Measurements from ENCODE around the gene CTDP1. TPM values are rescaled to one million over a fixed set of nuclear protein-coding genes. Genes with fewer than 3 reads are reported as not detected.

Gene CTDP1, protein sequence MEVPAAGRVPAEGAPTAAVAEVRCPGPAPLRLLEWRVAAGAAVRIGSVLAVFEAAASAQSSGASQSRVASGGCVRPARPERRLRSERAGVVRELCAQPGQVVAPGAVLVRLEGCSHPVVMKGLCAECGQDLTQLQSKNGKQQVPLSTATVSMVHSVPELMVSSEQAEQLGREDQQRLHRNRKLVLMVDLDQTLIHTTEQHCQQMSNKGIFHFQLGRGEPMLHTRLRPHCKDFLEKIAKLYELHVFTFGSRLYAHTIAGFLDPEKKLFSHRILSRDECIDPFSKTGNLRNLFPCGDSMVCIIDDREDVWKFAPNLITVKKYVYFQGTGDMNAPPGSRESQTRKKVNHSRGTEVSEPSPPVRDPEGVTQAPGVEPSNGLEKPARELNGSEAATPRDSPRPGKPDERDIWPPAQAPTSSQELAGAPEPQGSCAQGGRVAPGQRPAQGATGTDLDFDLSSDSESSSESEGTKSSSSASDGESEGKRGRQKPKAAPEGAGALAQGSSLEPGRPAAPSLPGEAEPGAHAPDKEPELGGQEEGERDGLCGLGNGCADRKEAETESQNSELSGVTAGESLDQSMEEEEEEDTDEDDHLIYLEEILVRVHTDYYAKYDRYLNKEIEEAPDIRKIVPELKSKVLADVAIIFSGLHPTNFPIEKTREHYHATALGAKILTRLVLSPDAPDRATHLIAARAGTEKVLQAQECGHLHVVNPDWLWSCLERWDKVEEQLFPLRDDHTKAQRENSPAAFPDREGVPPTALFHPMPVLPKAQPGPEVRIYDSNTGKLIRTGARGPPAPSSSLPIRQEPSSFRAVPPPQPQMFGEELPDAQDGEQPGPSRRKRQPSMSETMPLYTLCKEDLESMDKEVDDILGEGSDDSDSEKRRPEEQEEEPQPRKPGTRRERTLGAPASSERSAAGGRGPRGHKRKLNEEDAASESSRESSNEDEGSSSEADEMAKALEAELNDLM
- total RNA-seq: 20.7 and 21.3 TPM in 2 replicates

DNA sequence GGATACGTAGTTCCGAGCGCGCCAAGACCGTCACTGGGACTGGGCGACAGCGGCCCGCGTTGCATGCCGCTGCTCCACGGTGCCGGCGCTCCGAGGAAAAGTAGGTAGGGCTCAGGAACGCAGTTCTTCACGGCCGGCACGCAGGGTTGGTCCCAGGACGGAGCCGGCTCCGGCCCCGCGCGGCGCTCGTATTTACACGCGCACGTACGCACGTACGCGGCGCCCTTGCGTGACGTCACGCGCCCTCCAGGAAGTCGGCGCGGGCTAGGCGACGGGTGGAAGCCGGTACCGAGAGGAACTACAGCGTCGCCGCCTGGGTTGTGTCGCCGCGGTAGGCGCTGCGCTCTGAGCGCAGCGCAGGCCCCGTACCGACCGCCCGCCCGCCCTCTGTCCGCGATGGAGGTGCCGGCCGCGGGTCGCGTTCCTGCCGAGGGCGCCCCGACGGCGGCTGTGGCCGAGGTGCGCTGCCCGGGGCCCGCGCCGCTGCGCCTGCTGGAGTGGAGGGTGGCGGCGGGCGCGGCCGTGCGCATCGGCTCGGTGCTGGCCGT is at the start of gene CTDP1:
TSS of gene CTDP1 (plus strand) at position 252 of the 548 bp plus-strand sequence. CDS start at position 397, 145 bp downstream.
- TF ChIP-seq, protein P1, sequence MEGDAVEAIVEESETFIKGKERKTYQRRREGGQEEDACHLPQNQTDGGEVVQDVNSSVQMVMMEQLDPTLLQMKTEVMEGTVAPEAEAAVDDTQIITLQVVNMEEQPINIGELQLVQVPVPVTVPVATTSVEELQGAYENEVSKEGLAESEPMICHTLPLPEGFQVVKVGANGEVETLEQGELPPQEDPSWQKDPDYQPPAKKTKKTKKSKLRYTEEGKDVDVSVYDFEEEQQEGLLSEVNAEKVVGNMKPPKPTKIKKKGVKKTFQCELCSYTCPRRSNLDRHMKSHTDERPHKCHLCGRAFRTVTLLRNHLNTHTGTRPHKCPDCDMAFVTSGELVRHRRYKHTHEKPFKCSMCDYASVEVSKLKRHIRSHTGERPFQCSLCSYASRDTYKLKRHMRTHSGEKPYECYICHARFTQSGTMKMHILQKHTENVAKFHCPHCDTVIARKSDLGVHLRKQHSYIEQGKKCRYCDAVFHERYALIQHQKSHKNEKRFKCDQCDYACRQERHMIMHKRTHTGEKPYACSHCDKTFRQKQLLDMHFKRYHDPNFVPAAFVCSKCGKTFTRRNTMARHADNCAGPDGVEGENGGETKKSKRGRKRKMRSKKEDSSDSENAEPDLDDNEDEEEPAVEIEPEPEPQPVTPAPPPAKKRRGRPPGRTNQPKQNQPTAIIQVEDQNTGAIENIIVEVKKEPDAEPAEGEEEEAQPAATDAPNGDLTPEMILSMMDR (IDR thresholded peaks at IDR 0.05; ENCODE audit: insufficient read depth, low read depth, low read length): no peak
- peak within 1 kb of the TSS; percentile 90 for H3K4me3 ChIP-seq (ENCODE audit: low read depth, low read length)
- peak; percentile 95 for DNase-seq (ENCODE audit: low read depth)

DNA sequence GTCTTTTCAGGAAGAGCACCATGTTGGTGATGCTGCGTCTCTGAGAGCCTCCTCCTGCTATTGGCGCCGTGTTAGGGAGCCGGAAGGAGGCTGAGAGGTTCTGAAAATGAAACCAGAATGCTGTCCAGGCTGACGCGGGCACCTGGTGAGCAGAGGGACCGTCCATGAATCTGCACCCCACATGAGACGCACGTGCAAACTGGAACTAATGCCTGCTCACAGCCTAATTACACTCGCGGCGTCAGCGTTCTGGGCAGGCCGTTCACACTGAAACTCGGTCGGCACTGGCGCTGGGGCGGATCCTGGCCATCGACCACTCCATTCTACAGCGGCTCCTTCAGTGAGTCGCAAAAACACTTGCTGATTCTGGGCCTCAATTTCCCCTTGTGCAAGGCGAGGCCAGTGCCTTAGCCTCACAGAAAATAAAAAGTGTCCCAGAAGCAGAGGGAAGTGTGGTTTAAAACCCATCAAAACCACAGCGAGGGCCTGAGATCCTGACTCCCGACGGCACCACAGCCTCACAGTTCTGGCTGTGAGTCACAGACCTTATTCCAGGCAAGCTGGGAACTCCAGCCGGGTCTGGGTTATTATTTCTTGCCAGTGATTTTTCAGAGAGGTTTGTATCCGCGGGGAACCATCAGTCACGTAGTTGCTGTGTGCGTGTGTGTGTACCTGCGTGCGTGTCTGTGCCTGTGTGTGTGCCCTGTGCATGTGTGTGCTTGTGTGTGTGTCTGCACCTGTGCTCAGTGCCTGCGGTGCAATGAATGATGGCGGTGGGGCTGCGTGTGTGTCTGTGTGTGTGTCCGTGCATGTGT is 49.1 kb upstream of the CTDP1 start:
- H3K4me3 ChIP-seq (ENCODE audit: low read depth, low read length): no peak overlapping the region
- DNase-seq (ENCODE audit: low read depth): no peak
- TF ChIP-seq, protein P1 (IDR thresholded peaks at IDR 0.05; ENCODE audit: insufficient read depth, low read depth, low read length): no peak

DNA sequence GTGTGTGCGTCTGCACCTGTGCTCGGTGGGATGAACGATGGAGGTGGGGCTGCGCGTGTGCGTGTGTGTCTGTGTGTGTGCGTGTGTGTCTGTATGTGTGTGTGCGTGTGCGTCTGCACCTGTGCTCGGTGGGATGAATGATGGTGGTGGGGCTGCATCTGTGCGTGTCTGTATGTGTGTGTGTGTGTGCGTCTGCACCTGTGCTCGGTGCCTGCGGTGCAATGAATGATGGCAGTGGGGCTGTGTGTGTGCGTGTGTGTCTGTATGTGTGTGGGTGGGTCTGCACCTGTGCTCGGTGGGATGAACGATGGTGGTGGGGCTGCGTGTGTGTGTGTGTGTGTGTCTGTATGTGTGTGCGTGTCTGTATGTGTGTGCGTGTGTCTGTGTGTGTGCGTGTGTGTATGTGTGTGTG is 48.5 kb upstream of the CTDP1 start:
- no peak for DNase-seq (ENCODE audit: low read depth)
- H3K4me3 ChIP-seq (ENCODE audit: low read depth, low read length): no peak overlapping the region
- TF ChIP-seq, protein P1 (IDR thresholded peaks at IDR 0.05; ENCODE audit: insufficient read depth, low read depth, low read length): no peak

DNA sequence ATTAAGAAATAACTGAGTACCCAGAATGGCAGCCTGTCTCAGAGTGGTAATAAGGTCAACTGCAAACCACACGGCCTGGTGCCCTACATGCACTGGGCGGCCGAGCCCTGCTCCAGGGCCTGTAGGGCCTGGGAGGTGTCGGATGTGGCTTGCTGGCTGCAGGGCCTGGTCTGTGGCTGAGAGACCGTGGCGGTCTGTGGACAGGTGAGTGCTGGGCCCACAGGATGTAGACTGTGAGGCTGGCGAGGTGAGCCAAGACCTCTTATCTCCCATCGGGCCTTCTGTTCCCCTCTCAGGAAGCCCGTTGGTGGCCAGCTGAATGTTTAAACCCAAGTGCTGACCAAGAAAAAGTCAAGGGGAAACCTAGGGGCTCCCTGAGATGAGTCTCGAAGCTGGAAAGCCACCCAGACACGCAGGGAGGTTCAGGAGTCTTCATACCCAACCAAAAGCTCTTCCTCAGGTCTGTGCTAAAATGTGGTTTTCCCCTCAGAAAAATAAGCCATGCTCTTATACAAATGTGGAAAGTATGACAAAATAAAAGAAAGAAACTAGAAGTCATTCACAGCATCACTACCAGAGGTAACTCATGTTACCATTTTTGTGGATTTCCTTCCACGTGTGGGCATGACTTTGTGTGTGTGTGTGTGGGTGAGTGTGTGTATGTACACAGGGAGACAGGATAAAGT is 47.7 kb upstream of the CTDP1 start:
- H3K4me3 ChIP-seq (ENCODE audit: low read depth, low read length): no peak overlapping the region
- TF ChIP-seq, protein P1 (IDR thresholded peaks at IDR 0.05; ENCODE audit: insufficient read depth, low read depth, low read length): no peak
- DNase-seq (ENCODE audit: low read depth): no peak

DNA sequence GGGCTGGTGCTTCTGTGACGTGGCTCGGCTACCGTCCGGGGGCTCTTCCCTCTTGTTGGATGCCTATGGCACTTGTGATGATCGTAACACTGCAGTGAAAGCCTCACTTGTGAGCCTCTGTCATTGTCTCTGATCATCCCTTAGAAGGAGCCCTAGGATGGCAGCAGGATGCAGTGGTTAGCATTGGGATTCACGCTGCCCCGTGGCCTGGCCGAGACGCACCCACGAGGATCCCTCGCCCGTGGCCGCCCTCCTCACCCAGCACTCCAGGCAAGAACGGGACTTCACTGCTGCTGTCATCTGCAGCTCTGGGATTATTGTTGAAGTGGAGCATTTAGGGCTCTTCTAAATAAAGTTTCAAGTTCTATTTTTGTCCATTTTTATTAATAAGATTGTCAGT is 46.8 kb upstream of the CTDP1 start:
- no peak for DNase-seq (ENCODE audit: low read depth)
- TF ChIP-seq, protein P1 (IDR thresholded peaks at IDR 0.05; ENCODE audit: insufficient read depth, low read depth, low read length): no peak
- H3K4me3 ChIP-seq (ENCODE audit: low read depth, low read length): no peak overlapping the region

All from fibroblast of villous mesenchyme (primary cell).